Measurements from ENCODE around the gene GTPBP10. TPM values are rescaled to one million over a fixed set of nuclear protein-coding genes. Genes with fewer than 3 reads are reported as not detected.
A peak's percentile ranks its signal among the peaks of the same experiment; 100 is the strongest.

Gene GTPBP10
- total RNA-seq (2022) (41.6 and 51.1 TPM in 2 replicates), Bru-seq, nascent RNA (percentile 87 among the genes with signal in this experiment), BruChase-seq, experiment 1, labeled RNA remaining after a 6-hour chase (percentile 86 among the genes with signal in this experiment), BruChase-seq, experiment 2, labeled RNA remaining after a 2-hour chase (percentile 89 among the genes with signal in this experiment)
- long read RNA-seq, full-length matches to known transcripts: 58 of 68 reads
- long read RNA-seq, partial matches to known transcripts: 0 of 68 reads
- long read RNA-seq, other reads (novel, unspliced or antisense): 10 of 68 reads

DNA sequence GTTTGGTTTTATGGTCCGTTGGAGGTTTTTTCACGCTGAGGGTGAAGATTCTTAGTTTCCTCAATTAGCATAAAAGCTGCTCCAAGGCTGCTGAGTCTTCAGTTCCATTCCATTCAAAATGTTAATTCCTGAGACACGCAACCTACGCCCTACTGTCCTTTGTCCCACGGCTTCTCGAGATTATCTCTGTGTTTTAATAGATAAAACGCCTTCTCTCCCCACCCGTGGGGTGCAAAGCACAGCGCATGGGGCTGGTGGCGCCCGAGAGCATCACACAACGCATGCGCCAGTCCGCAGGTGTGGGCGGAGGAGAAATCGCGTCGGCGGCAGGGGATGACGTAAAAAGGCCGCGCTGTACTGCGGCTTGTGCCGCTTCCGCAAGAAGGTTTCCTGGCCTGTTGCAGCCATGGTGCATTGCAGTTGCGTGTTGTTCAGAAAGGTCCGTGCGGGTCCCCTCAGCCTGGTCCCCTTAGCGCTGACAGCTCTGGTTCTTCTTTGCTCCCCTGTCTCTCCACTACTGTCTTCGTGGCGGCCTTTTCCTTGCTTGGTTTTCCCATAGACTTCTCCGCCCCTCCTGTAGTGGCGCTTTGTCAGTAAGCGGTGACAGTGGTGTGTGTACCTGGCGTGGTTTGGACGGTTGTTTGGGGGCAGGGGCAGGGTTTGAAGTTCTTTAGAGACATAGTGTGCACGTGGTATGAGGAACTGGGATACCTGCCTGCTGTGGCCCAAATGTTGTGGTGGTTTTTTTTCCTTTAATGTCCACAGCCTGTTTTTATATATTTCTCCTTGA lies at the start of gene GTPBP10:
TSS of gene GTPBP10 (plus strand) at position 381 of the 790 bp plus-strand sequence. CDS start at position 407, 26 bp downstream.
- intact Hi-C loops (cut with micrococcal nuclease): loop anchor here (1.0 kb wide), 2 partner anchors 57 to 79 kb away; partner anchors contain the start of gene CLDN12
- H3K4me3 Mint-ChIP-seq (ENCODE audit: unreplicated experiment): peak within 1 kb of the TSS; percentile 94
- H3K4me1 Mint-ChIP-seq (ENCODE audit: insufficient read depth, unreplicated experiment): peaks cover 20% of the 10 kb centered on the region
- H3K36me3 Mint-ChIP-seq (ENCODE audit: insufficient read depth, unreplicated experiment): peaks cover 5% of the 10 kb centered on the region
- BruUV-seq (replicated peaks): TSS peak; percentile 76
- ChIA-PET CTCF (interaction anchor here (0.5 to 1.7 kb wide), 25 partner anchors 8 to 1941 kb away, joined by 3 to 15 read pairs (median 3); partner anchors contain the start of gene CLDN12), POLR2A (interaction anchor here (0.6 to 2.4 kb wide), 10 partner anchors 24 to 1675 kb away, joined by 3 to 18 read pairs (median 3); partner anchors contain the start of gene CLDN12)
- H3K9me3 Mint-ChIP-seq (ENCODE audit: unreplicated experiment): no peaks in the 10 kb centered on the region
- TF ChIP-seq, protein P1, sequence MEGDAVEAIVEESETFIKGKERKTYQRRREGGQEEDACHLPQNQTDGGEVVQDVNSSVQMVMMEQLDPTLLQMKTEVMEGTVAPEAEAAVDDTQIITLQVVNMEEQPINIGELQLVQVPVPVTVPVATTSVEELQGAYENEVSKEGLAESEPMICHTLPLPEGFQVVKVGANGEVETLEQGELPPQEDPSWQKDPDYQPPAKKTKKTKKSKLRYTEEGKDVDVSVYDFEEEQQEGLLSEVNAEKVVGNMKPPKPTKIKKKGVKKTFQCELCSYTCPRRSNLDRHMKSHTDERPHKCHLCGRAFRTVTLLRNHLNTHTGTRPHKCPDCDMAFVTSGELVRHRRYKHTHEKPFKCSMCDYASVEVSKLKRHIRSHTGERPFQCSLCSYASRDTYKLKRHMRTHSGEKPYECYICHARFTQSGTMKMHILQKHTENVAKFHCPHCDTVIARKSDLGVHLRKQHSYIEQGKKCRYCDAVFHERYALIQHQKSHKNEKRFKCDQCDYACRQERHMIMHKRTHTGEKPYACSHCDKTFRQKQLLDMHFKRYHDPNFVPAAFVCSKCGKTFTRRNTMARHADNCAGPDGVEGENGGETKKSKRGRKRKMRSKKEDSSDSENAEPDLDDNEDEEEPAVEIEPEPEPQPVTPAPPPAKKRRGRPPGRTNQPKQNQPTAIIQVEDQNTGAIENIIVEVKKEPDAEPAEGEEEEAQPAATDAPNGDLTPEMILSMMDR (IDR thresholded peaks at IDR 0.05; ENCODE audit: unreplicated experiment): peak; percentile 58
- peak within 1 kb of the TSS; percentile 95 for H3K27ac Mint-ChIP-seq (ENCODE audit: low read depth, unreplicated experiment)
- peak; percentile 91 for DNase-seq (ENCODE audit: unreplicated experiment)
- no peaks in the 10 kb centered on the region for H3K27me3 Mint-ChIP-seq (ENCODE audit: insufficient read depth, unreplicated experiment)

- CTCF ChIA-PET: interaction anchor here (0.6 to 2.2 kb wide), 13 partner anchors 9 to 906 kb away, joined by 3 to 10 read pairs (median 3); partner anchors contain the start of genes GTPBP10 and STEAP1
- peak; percentile 74 for DNase-seq (ENCODE audit: unreplicated experiment)
- Mint-ChIP-seq H3K27me3 (ENCODE audit: insufficient read depth, unreplicated experiment) (no peaks in the 10 kb centered on the region), H3K36me3 (ENCODE audit: insufficient read depth, unreplicated experiment) (no peaks in the 10 kb centered on the region), H3K9me3 (ENCODE audit: unreplicated experiment) (no peaks in the 10 kb centered on the region), H3K27ac (ENCODE audit: low read depth, unreplicated experiment) (no peak overlapping the region), H3K4me3 (ENCODE audit: unreplicated experiment) (no peak overlapping the region), H3K4me1 (ENCODE audit: insufficient read depth, unreplicated experiment) (no peaks in the 10 kb centered on the region)
- intact Hi-C loops (cut with micrococcal nuclease): loop anchor here (1.0 kb wide), 1 partner anchor 144 kb away; the partner anchor contains the start of gene STEAP1
- TF ChIP-seq, protein P1 (IDR thresholded peaks at IDR 0.05; ENCODE audit: unreplicated experiment): peak; percentile 44
- BruUV-seq (replicated peaks): no TSS peak
- POLR2A ChIA-PET: interaction anchor here (0.7 kb wide), 1 partner anchor 284 kb away, joined by 3 read pairs; no protein-coding TSS in a partner anchor
Measured at GRCh38 chr7:90298145-90299038, 48.1 kb upstream of the GTPBP10 start.

GRCh38 chr7:90303241-90303640 lies 43.3 kb upstream of the GTPBP10 start:
- no peaks in the 10 kb centered on the region for H3K9me3 Mint-ChIP-seq (ENCODE audit: unreplicated experiment)
- BruUV-seq (replicated peaks): no TSS peak
- no peak overlapping the region for H3K4me3 Mint-ChIP-seq (ENCODE audit: unreplicated experiment)
- CTCF ChIA-PET: interaction anchor here (0.6 kb wide), 1 partner anchor 628 kb away, joined by 3 read pairs; no protein-coding TSS in a partner anchor
- intact Hi-C loops (cut with micrococcal nuclease): no loop called here
- H3K36me3 Mint-ChIP-seq (ENCODE audit: insufficient read depth, unreplicated experiment): no peaks in the 10 kb centered on the region
- TF ChIP-seq, protein P1 (IDR thresholded peaks at IDR 0.05; ENCODE audit: unreplicated experiment): no peak
- H3K27me3 Mint-ChIP-seq (ENCODE audit: insufficient read depth, unreplicated experiment): no peaks in the 10 kb centered on the region
- POLR2A ChIA-PET: no interaction called here
- no peaks in the 10 kb centered on the region for H3K4me1 Mint-ChIP-seq (ENCODE audit: insufficient read depth, unreplicated experiment)
- DNase-seq (ENCODE audit: unreplicated experiment): no peak
- H3K27ac Mint-ChIP-seq (ENCODE audit: low read depth, unreplicated experiment): no peak overlapping the region
